ENCODE results near the gene MIOS.

GRCh38 chr7:7595451-7595850 is 28.8 kb downstream of the MIOS start:
- no peak for TF ChIP-seq EZH2 (IDR thresholded peaks at IDR 0.05; ENCODE audit: borderline replicate concordance)
- peak; percentile 52 for TF ChIP-seq CTCF (IDR thresholded peaks at IDR 0.05; ENCODE audit: poor library complexity)

All from hepatocyte (in vitro differentiated cells).